HepG2 (cell line): ENCODE results near the gene SLC1A4. TPM values are rescaled to one million over a fixed set of nuclear protein-coding genes. Genes with fewer than 3 reads are reported as not detected.

Source experiments
- ARID4A ChIP-seq: sonication (generic); formaldehyde crosslinking; IDR thresholded peaks from 2 replicates; pipeline ENCODE4 v1.5.0; 2020; ENCODE audit warnings: mild to moderate bottlenecking, missing genetic modification reagents, borderline replicate concordance
- ARID5B ChIP-seq: IDR thresholded peaks from 2 replicates; pipeline ENCODE4 v1.4.0; 2020; ENCODE audit warnings: mild to moderate bottlenecking, missing genetic modification reagents
- GATAD1 ChIP-seq: IDR thresholded peaks from 2 replicates; pipeline ENCODE4 v1.6.1; 2016; ENCODE audit warnings: missing genetic modification reagents, missing compliant biosample characterization
- ZBTB33 ChIP-seq: sonication (generic); formaldehyde crosslinking; IDR thresholded peaks from 2 replicates; pipeline ENCODE4 v1.4.0; 2020; ENCODE audit warnings: missing genetic modification reagents
- ZNF557 ChIP-seq: sonication (generic); formaldehyde crosslinking; IDR thresholded peaks from 2 replicates; pipeline ENCODE4 v1.4.0; 2020; ENCODE audit warnings: missing genetic modification reagents
- ZNF687 ChIP-seq: sonication (generic); formaldehyde crosslinking; IDR thresholded peaks from 2 replicates; pipeline ENCODE4 v1.5.1; 2020; ENCODE audit warnings: mild to moderate bottlenecking, missing genetic modification reagents, moderate library complexity
- ZNF691 ChIP-seq: sonication (generic); formaldehyde crosslinking; IDR thresholded peaks from 2 replicates; pipeline ENCODE4 v1.4.0; 2020; ENCODE audit warnings: missing genetic modification reagents, low read depth, mild to moderate bottlenecking, borderline replicate concordance
- ZNF746 ChIP-seq: sonication (generic); formaldehyde crosslinking; IDR thresholded peaks from 2 replicates; pipeline ENCODE4 v1.8.0; 2022; ENCODE audit warnings: mild to moderate bottlenecking, missing genetic modification reagents
- ZNF841 ChIP-seq: sonication (generic); formaldehyde crosslinking; IDR thresholded peaks from 2 replicates; pipeline ENCODE4 v1.8.1; 2023; ENCODE audit warnings: missing genetic modification reagents, borderline replicate concordance
- polyA plus RNA-seq, 8 experiments: library from polyadenylated mRNA; depleted of rRNA in 3 of 8; stranded (reverse) in 7 of 8; unstranded in 1 of 8; fragments of >200 nt; fragmentation: Illumina TruSeq in 4 of 8; extraction: Trizol in 4 of 8; gene quantifications; 2 replicates each; pipeline versions ENCODE4 v1.2.1 to v1.2.3, GENCODE V29; 2011 to 2016; ENCODE audit warnings: low read depth in 4 of 8, missing spikeins in 1 of 8, mixed read lengths in 1 of 8; ENCODE audit not compliant: insufficient read depth in 1 of 8
- total RNA-seq, 5 experiments: library from RNA; depleted of rRNA; stranded (reverse); fragments of >200 nt; fragmentation: Illumina TruSeq; extraction: Trizol; gene quantifications; 2 replicates each; pipeline ENCODE4 v1.2.3, GENCODE V29; 2016; ENCODE audit warnings: low read depth in 1 of 5

SLC1A4 gene
- total and polyA plus RNA-seq, 2 of the 13 experiments (the other 11 are each of a cell fraction or from before 2014, with no cell fraction given): 21.0 to 39.6 TPM

- TF ChIP-seq ARID5B (CRISPR knock-in tag) (peak; percentile 68), ZNF841 (CRISPR knock-in tag) (no peak), GATAD1 (CRISPR knock-in tag) (peak; percentile 63), ZNF687 (CRISPR knock-in tag) (peak; percentile 33; the same call in 1 of the 2 replicates), ZNF691 (CRISPR knock-in tag) (peak; percentile 30; the same call in 1 of the 2 replicates), ZNF746 (no peak), ZNF557 (CRISPR knock-in tag) (no peak), ARID4A (CRISPR knock-in tag) (peak; percentile 58; the same call in 1 of the 2 replicates), ZBTB33 (CRISPR knock-in tag) (peak; percentile 26; the same call in 1 of the 2 replicates)
Observed at GRCh38 chr2:65040400-65041261, 51.4 kb downstream of the SLC1A4 start (continued).
